MCF 10A (cell line): ENCODE data around the gene DNASE1. TPM values are rescaled to one million over a fixed set of nuclear protein-coding genes. Genes with fewer than 3 reads are reported as not detected.

Source experiments
- BruUV-seq: library from RNA; stranded (reverse); fragments of 400-500 nt; replicated peaks from 2 replicates; lab custom pipeline; 2021; lab: Mats Ljungman, UMichigan
- CTCF ChIA-PET: fragments of 300-600 bp; sonication (Branson Sonifier 250); formaldehyde crosslinking; extraction: SDS; loops from one replicate; lab custom pipeline; 2021; ENCODE audit warnings: antibody characterized with exemption, inconsistent platforms; lab: Yijun Ruan, JAX
- POLR2A ChIA-PET: fragments of 300-600, 350-650 bp; sonication (Branson Sonifier 250); formaldehyde crosslinking; extraction: SDS; loops from one replicate; lab custom pipeline; 2020; ENCODE audit warnings: antibody characterized with exemption, inconsistent platforms; lab: Yijun Ruan, JAX
- DNase-seq: peaks from one replicate; pipeline ENCODE4 v3.0.0-alpha.2; 2018; ENCODE audit not compliant: unreplicated experiment
- H3K27ac Mint-ChIP-seq: one replicate; pipeline ENCODE4 v1.8.0; 2022; ENCODE audit warnings: mild to moderate bottlenecking, low read depth, mixed read lengths; ENCODE audit not compliant: unreplicated experiment
- H3K27me3 Mint-ChIP-seq: one replicate; pipeline ENCODE4 v1.8.0; 2022; ENCODE audit warnings: mixed read lengths; ENCODE audit not compliant: insufficient read depth, unreplicated experiment
- H3K36me3 Mint-ChIP-seq: one replicate; pipeline ENCODE4 v1.8.0; 2022; ENCODE audit warnings: mild to moderate bottlenecking, moderate library complexity, mixed read lengths; ENCODE audit not compliant: insufficient read depth, unreplicated experiment
- H3K4me1 Mint-ChIP-seq: one replicate; pipeline ENCODE4 v1.8.0; 2022; ENCODE audit warnings: mixed read lengths; ENCODE audit not compliant: insufficient read depth, unreplicated experiment
- H3K4me3 Mint-ChIP-seq: one replicate; pipeline ENCODE4 v1.8.0; 2022; ENCODE audit warnings: mild to moderate bottlenecking, moderate library complexity, mixed read lengths; ENCODE audit not compliant: unreplicated experiment
- H3K9me3 Mint-ChIP-seq: one replicate; pipeline ENCODE4 v1.8.0; 2022; ENCODE audit warnings: mixed read lengths; ENCODE audit not compliant: unreplicated experiment
- CTCF ChIP-seq: fragments of 200-600 bp; IDR thresholded peaks from one replicate; pipeline ENCODE4 v1.8.0; 2022; ENCODE audit warnings: antibody characterized with exemption, mild to moderate bottlenecking; ENCODE audit not compliant: unreplicated experiment
- intact Hi-C: fragments of 100-400 bp; cut with micrococcal nuclease; formaldehyde crosslinking; loops from 2 replicates; pipeline ENCODE4 v1.14.1; 2022
- total RNA-seq: library from RNA; stranded (reverse); gene quantifications from 2 replicates; pipeline ENCODE4 v1.2.3, GENCODE V29; 2022

DNASE1 gene
- total RNA-seq, 1 experiment from 2014 or later: 11.4 TPM

- H3K27me3 Mint-ChIP-seq: no peaks in the 10 kb centered on the region
- H3K27ac Mint-ChIP-seq: peak overlapping the region; percentile 23
- intact Hi-C loops: no loop called here
- BruUV-seq: no TSS peak
- H3K4me3 Mint-ChIP-seq: no peak overlapping the region
- peaks cover 13% of the 10 kb centered on the region for H3K4me1 Mint-ChIP-seq
- ChIA-PET POLR2A (no interaction called here), CTCF (interaction anchor here (1.0 kb wide), 1 partner anchor 14 kb away, joined by 4 read pairs; no protein-coding TSS in a partner anchor)
- no peaks in the 10 kb centered on the region for H3K9me3 Mint-ChIP-seq
- no peak for TF ChIP-seq CTCF
- peak; percentile 68 for DNase-seq
- no peaks in the 10 kb centered on the region for H3K36me3 Mint-ChIP-seq
Measured at GRCh38 chr16:3646348-3646920, 8.1 kb upstream of the DNASE1 start.

- TF ChIP-seq CTCF: no peak
- CTCF ChIA-PET: no interaction called here
- Mint-ChIP-seq H3K4me3 (no peak overlapping the region), H3K4me1 (peaks cover 8% of the 10 kb centered on the region), H3K27ac (no peak overlapping the region), H3K9me3 (no peaks in the 10 kb centered on the region), H3K36me3 (peaks cover 18% of the 10 kb centered on the region), H3K27me3 (no peaks in the 10 kb centered on the region)
- BruUV-seq: no TSS peak
- intact Hi-C loops: no loop called here
- DNase-seq: no peak
- POLR2A ChIA-PET: no interaction called here
Measured at GRCh38 chr16:3650631-3651265, 3.7 kb upstream of the DNASE1 start.

GRCh38 chr16:3651461-3652372, 2.8 kb upstream of the DNASE1 start:
- no peak overlapping the region for H3K4me3 Mint-ChIP-seq
- intact Hi-C loops: no loop called here
- POLR2A ChIA-PET: no interaction called here
- DNase-seq: no peak
- H3K27ac Mint-ChIP-seq: peak overlapping the region; percentile 68
- H3K36me3 Mint-ChIP-seq: peaks cover 18% of the 10 kb centered on the region
- CTCF ChIA-PET: interaction anchor here (0.6 to 0.7 kb wide), 2 partner anchors 23 to 394 kb away, joined by 3 read pairs; no protein-coding TSS in a partner anchor
- no peaks in the 10 kb centered on the region for H3K27me3 Mint-ChIP-seq
- H3K4me1 Mint-ChIP-seq: peaks cover under 1% of the 10 kb centered on the region
- no peaks in the 10 kb centered on the region for H3K9me3 Mint-ChIP-seq
- no peak for TF ChIP-seq CTCF
- no TSS peak for BruUV-seq
